CD4-positive, alpha-beta T cell treated with Interleukin-1 beta for 1 hour (primary cell): ENCODE results near the gene ADPRM.

Experiments used
- DNase-seq, 2 donors: peaks; one replicate each; pipeline ENCODE4 v3.0.0-alpha.2; 2020 to 2022

Gene ADPRM

GRCh38 chr17:10742431-10742830, 45.0 kb downstream of the ADPRM start:
- no peak for DNase-seq

GRCh38 chr17:10743316-10744009, 46.1 kb downstream of the ADPRM start:
- DNase-seq = no peak

- DNase-seq = peak; percentile 24 to 33
Observed at GRCh38 chr17:10744501-10745000, 47.2 kb downstream of the ADPRM start.

- no peak for DNase-seq
Observed at GRCh38 chr17:10745231-10745630, 47.8 kb downstream of the ADPRM start.

GRCh38 chr17:10748531-10749181, 51.3 kb downstream of the ADPRM start:
- DNase-seq = no peak

GRCh38 chr17:10750210-10750609, 52.8 kb downstream of the ADPRM start:
- DNase-seq = no peak

GRCh38 chr17:10751563-10751962, 54.2 kb downstream of the ADPRM start:
- no peak for DNase-seq

- DNase-seq = no peak
Observed at GRCh38 chr17:10752696-10753095, 55.3 kb downstream of the ADPRM start.

GRCh38 chr17:10754109-10754508, 56.7 kb downstream of the ADPRM start:
- DNase-seq = no peak

- no peak for DNase-seq
Observed at GRCh38 chr17:10754861-10755591, 57.6 kb downstream of the ADPRM start.

- no peak for DNase-seq
Observed at GRCh38 chr17:10755592-10756127, 58.3 kb downstream of the ADPRM start.

- DNase-seq = no peak
Observed at GRCh38 chr17:10756185-10756584, 58.8 kb downstream of the ADPRM start.

- DNase-seq = no peak
Observed at GRCh38 chr17:10756619-10757018, 59.2 kb downstream of the ADPRM start.

GRCh38 chr17:10757067-10757466, 59.7 kb downstream of the ADPRM start:
- DNase-seq = no peak

- DNase-seq = no peak
Observed at GRCh38 chr17:10757647-10758046, 60.3 kb downstream of the ADPRM start.

- no peak for DNase-seq
Observed at GRCh38 chr17:10758062-10758461, 60.7 kb downstream of the ADPRM start.
